HG03064 (cell line): Measurements from ENCODE around the gene CLDN20.
"Not testable (repeated sequence)": the region's sequence is repeated elsewhere in the genome, so short reads cannot be mapped to it uniquely, and the experiment has no call there.

Experiments
- ATAC-seq: cut with Tn5 transposase; IDR thresholded peaks from one replicate; pipeline ENCODE4 v1.9.1; 2021; ENCODE audit warnings: low read depth; ENCODE audit not compliant: unreplicated experiment

The CLDN20 gene

GRCh38 chr6:155309150-155309549 is 45.3 kb downstream of the CLDN20 start:
- no peak for ATAC-seq

DNA sequence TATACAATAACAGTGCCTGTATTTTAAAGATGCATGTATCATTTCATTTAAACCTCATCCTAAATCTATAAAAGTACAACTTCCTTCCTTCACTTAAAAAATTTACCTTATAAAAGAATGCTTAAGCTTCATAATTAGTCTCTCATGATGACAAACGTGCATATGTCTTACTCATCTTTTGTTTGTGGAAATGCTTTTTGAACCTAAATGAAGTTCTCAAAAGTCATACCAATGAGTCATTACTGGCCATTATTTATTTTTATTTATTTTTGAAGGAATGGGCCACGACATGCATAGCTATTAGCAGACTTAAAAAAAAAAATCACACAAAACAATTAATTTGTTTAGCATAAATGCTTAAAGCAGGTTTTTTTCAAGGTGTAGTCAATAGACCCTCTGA is 46.8 kb downstream of the CLDN20 start:
- ATAC-seq: no peak

DNA sequence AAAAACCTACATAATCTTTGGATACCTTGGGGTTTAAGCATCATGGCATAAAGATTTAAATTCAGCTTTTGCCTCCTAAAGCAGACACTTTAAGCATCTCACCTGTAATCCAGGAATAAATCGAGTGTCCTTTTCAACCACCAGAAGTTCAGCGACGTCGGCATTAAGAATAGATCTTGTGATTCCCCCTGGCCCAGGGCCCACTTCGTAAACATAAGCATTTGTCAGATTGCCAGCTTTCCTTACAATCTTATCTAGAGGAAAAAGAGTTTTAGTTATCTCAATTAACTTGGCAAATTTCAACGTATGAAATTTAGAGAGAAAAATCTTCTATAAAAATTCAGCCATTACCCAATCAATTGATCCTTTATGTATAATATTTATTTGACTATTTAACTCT is 47.3 kb downstream of the CLDN20 start:
- no peak for ATAC-seq

DNA sequence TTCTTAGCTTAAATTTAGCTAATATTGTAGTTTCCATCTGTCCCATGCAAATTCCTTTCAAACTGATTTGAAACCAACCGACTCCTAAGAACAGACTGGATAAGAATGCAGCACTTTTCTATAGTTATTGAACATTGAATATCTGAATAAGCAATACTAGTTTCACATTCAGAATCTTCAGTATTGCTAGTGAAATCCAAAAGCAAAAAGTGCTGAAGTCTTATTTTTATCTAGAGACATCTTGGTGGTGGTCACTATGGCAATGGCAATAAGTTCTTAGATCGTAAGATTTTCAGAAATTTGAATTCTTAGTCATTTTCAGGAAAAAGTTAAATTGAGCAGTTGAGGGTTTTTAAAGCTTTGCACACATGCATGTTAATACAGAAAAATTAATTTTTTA is 47.8 kb downstream of the CLDN20 start:
- no peak for ATAC-seq

DNA sequence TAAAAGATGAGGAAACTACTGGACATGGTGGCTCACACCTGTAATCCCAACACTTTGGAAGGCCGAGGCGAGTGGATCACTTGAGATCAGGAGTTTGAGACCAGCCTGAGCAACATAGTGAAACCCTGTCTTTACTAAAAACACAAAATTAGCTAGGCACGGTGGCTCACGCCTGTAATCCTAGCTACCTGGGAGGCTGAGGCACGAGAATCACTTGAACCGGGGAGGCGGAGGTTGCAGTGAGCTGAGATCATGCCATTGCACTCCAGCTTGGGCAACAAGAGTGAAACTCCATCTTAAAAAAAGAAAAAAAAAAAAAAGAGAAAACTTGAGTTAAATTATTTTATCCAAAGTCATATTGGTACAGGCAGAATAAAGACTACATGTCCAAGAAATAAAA is 49.1 kb downstream of the CLDN20 start:
- ATAC-seq: not testable (repeated sequence)

DNA sequence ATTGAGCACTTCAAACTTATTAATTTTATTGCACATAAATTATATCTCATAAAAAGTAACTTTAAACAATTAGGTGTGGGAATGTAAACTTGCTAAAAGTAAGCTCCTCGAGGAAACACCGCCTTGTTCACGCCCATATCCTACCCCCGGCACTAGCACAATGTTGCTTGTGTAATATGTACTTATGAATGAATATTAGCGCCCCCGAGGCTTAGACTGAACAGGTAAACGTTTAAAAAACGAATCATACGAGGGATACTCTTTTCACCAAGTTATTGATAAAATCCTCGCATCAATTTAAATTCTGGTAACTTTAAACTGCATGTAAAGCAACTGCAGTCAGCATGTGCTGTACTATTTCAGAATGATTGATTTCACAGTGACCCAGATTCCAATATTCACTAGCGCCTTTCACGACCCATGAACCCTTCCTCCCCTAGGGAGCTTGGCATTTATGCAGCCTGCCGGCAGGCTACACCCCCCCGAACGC is 49.8 kb downstream of the CLDN20 start:
- ATAC-seq: peak; percentile 3

GRCh38 chr6:155314092-155314772 is 50.4 kb downstream of the CLDN20 start, which contains the start of gene TFB1M:
Gene TFB1M, minus strand, starts transcription at chr6:155314484. Its CDS starts 56 bp downstream, at chr6:155314428.
- peak; percentile 96 for ATAC-seq

- peak; percentile 48 for ATAC-seq
Observed at GRCh38 chr6:155314773-155315515, 51.1 kb downstream of the CLDN20 start.

GRCh38 chr6:155315516-155315871 is 51.7 kb downstream of the CLDN20 start:
- ATAC-seq: no peak

GRCh38 chr6:155316419-155316818 is 52.6 kb downstream of the CLDN20 start:
- no peak for ATAC-seq

GRCh38 chr6:155317186-155317585 is 53.4 kb downstream of the CLDN20 start:
- ATAC-seq: no peak

GRCh38 chr6:155319902-155320301 is 56.1 kb downstream of the CLDN20 start:
- no peak for ATAC-seq

DNA sequence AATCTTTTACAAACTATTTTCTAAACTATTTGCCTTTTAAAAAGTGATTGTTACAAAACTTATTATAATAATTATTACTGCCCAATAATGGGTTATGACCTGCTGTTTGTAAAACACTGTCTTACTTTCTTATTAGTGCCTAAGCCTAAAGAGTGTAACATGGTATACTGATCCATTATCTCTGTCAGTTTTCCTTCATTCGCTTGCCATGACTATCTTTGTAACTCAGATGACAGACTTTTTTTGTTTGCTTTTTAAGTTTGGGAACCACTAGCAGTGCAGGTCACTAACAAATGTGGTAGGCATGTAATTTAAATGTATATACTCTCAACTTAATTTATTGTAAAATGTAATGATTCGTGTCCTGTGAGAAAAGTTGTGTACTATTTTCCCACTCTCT is 60.4 kb downstream of the CLDN20 start:
- ATAC-seq: no peak

DNA sequence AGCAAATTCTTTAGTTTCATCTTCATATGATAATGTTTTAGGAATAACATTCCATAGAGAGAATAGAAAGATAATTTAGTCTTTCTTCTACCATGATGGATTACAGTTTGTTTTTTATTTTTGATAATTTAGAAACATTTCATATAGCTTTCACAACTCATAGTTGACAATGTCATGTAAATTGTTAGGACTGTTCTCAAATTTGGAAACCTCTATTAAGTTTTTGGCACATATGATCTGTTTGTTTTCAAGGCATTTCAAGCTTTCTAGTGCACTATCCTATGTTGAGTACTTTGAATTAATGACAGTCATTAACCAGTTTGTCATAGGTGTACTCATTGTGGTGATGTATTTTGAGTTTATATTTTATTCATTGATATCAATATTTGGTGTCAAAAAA is 61.2 kb downstream of the CLDN20 start:
- no peak for ATAC-seq

- no peak for ATAC-seq
Observed at GRCh38 chr6:155325700-155326516, 62.1 kb downstream of the CLDN20 start.
